ENCODE data around the gene ARHGEF17.

Gene ARHGEF17

DNA sequence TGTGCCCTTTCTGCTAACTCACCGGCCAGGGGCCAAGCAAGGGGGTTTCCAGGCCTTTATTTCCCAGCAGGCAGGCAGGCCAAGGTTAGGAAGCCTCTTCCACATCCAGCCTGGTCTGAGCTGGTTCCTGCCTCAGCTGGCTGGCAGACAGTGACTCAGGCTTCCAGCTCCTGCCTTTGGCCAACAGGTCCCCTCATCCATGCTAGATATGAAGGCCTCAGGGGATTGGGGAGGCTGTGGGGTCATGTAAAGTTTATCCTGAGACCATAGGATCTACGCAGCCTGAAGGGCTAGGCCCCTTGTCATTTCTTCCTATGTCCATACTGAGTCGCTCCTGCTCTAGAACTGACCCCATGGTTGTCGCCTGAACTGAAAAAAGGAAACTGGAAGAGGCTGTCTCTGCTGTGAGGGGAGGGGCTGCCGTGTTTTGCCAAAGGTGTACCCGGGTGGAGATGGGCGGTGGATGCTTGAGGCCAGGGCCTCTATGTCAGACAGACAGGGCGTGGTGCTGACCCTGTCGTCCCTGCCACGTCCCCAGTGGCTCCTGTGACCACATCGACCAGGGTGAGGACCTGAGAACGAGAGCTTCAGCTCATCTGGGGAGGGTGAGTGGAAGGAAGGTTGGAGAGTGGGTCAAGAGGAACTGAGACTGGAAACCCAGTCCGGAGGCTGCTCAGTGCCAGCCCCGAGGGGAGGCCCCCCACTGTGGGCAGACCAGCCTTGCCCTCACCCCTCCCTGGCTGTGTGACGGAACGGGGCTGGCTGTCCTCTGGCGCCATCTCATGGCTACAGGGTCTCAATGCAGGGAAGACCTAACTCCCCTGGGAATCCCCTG lies 19.0 kb upstream of the ARHGEF17 start (continued):
- no peak for TF ChIP-seq ZNF555 (tag by site-specific recombination; conservative IDR thresholded peaks at IDR 0.05)
- TF ChIP-seq ZNF510 (tag by site-specific recombination; IDR thresholded peaks at IDR 0.05; ENCODE audit: insufficient replicate concordance), result no peak
- TF ChIP-seq MZF1 (tag by site-specific recombination; IDR thresholded peaks at IDR 0.05; ENCODE audit: borderline replicate concordance), result no peak
- TF ChIP-seq ZSCAN23 (tag by site-specific recombination; IDR thresholded peaks at IDR 0.05), result no peak
- no peak for TF ChIP-seq ZNF623 (tag by site-specific recombination; IDR thresholded peaks at IDR 0.05)
- TF ChIP-seq KLF7 (tag by site-specific recombination; IDR thresholded peaks at IDR 0.05; ENCODE audit: borderline replicate concordance), result 0 out of 2 replicates have a peak, but pooled peaks have one; percentile 39
- peak; percentile 83 for TF ChIP-seq ZNF777 (tag by site-specific recombination; IDR thresholded peaks at IDR 0.05; ENCODE audit: borderline replicate concordance)
- TF ChIP-seq, protein P1, sequence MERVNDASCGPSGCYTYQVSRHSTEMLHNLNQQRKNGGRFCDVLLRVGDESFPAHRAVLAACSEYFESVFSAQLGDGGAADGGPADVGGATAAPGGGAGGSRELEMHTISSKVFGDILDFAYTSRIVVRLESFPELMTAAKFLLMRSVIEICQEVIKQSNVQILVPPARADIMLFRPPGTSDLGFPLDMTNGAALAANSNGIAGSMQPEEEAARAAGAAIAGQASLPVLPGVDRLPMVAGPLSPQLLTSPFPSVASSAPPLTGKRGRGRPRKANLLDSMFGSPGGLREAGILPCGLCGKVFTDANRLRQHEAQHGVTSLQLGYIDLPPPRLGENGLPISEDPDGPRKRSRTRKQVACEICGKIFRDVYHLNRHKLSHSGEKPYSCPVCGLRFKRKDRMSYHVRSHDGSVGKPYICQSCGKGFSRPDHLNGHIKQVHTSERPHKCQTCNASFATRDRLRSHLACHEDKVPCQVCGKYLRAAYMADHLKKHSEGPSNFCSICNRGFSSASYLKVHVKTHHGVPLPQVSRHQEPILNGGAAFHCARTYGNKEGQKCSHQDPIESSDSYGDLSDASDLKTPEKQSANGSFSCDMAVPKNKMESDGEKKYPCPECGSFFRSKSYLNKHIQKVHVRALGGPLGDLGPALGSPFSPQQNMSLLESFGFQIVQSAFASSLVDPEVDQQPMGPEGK (tag by site-specific recombination; IDR thresholded peaks at IDR 0.05), result peak; percentile 57
- 0 out of 2 replicates have a peak, but pooled peaks have one; percentile 8 for TF ChIP-seq ZNF768 (tag by site-specific recombination; IDR thresholded peaks at IDR 0.05)

- ChIA-PET CTCF (interaction anchor here (0.5 to 5.6 kb wide), 20 partner anchors 10 to 571 kb away, joined by 3 to 51 read pairs (median 5); partner anchors contain the start of genes ARHGEF17, P2RY6 and STARD10), POLR2A (interaction anchor here (1.5 kb wide), 1 partner anchor 17 kb away, joined by 4 read pairs; the partner anchor contains the start of gene ARHGEF17)
- Histone ChIP-seq H3K36me3 (ENCODE audit: control insufficient read depth in 2 of 2, insufficient read depth in 1 of 2, low read length in 2 of 2) (no peaks in the 10 kb centered on the region), H3K9me3 (ENCODE audit: control insufficient read depth, insufficient read depth, low read depth, low read length) (no peaks in the 10 kb centered on the region), H3K27ac (ENCODE audit: extremely low read depth, low read depth, low read length) (no peak overlapping the region), H3K4me3 (ENCODE audit: low read depth, low read length) (no peak overlapping the region), H3K4me1 (ENCODE audit: control insufficient read depth, insufficient read depth, low read length) (no peaks in the 10 kb centered on the region)
- TF ChIP-seq GLIS2 (tag by site-specific recombination; IDR thresholded peaks at IDR 0.05), result no peak
- TF ChIP-seq ZNF155 (tag by site-specific recombination; IDR thresholded peaks at IDR 0.05), result no peak
- no peak for TF ChIP-seq REPIN1 (tag by site-specific recombination; IDR thresholded peaks at IDR 0.05; ENCODE audit: low read depth)
- TF ChIP-seq ZNF785 (tag by site-specific recombination; IDR thresholded peaks at IDR 0.05), result no peak
- TF ChIP-seq ZNF391 (tag by site-specific recombination; IDR thresholded peaks at IDR 0.05; ENCODE audit: borderline replicate concordance, low read depth), result no peak
Measured at GRCh38 chr11:73290536-73290935, 17.5 kb upstream of the ARHGEF17 start.

GRCh38 chr11:73291196-73291595 lies 16.9 kb upstream of the ARHGEF17 start:
- no peaks in the 10 kb centered on the region for H3K4me1 ChIP-seq (ENCODE audit: control insufficient read depth, insufficient read depth, low read length)
- H3K27ac ChIP-seq (ENCODE audit: extremely low read depth, low read depth, low read length), result no peak overlapping the region
- no peak for TF ChIP-seq BCL11B (tag by site-specific recombination; IDR thresholded peaks at IDR 0.05; ENCODE audit: low read depth)
- TF ChIP-seq TCF7L2 (IDR thresholded peaks at IDR 0.05; ENCODE audit: borderline replicate concordance, low read depth, low read length), result no peak
- TF ChIP-seq ZNF114 (tag by site-specific recombination; IDR thresholded peaks at IDR 0.05), result no peak
- no peak for TF ChIP-seq ZNF529 (tag by site-specific recombination; IDR thresholded peaks at IDR 0.05; ENCODE audit: insufficient replicate concordance)
- TF ChIP-seq ZNF175 (tag by site-specific recombination; IDR thresholded peaks at IDR 0.05), result no peak
- no peak for TF ChIP-seq WT1 (tag by site-specific recombination; IDR thresholded peaks at IDR 0.05)
- no peak for TF ChIP-seq ZNF626 (tag by site-specific recombination; IDR thresholded peaks at IDR 0.05)
- no peak for TF ChIP-seq ZNF292 (tag by site-specific recombination; IDR thresholded peaks at IDR 0.05; ENCODE audit: borderline replicate concordance, low read depth)
- no peak for TF ChIP-seq OVOL3 (tag by site-specific recombination; IDR thresholded peaks at IDR 0.05)
- TF ChIP-seq KLF16 (tag by site-specific recombination; IDR thresholded peaks at IDR 0.05), result no peak
- TF ChIP-seq ZNF10 (tag by site-specific recombination; IDR thresholded peaks at IDR 0.05), result no peak
- no peak for TF ChIP-seq ZNF354C (tag by site-specific recombination; IDR thresholded peaks at IDR 0.05; ENCODE audit: borderline replicate concordance, low read depth)
- TF ChIP-seq, protein P2, sequence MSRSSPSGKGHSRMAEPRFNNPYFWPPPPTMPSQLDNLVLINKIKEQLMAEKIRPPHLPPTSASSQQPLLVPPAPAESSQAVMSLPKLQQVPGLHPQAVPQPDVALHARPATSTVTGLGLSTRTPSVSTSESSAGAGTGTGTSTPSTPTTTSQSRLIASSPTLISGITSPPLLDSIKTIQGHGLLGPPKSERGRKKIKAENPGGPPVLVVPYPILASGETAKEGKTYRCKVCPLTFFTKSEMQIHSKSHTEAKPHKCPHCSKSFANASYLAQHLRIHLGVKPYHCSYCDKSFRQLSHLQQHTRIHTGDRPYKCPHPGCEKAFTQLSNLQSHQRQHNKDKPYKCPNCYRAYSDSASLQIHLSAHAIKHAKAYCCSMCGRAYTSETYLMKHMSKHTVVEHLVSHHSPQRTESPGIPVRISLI (tag by site-specific recombination; IDR thresholded peaks at IDR 0.05), result no peak
- no peak for TF ChIP-seq ZBTB21 (tag by site-specific recombination; IDR thresholded peaks at IDR 0.05)
- no peak for TF ChIP-seq ZNF560 (tag by site-specific recombination; IDR thresholded peaks at IDR 0.05; ENCODE audit: borderline replicate concordance)
- no peak for TF ChIP-seq ZNF585B (tag by site-specific recombination; IDR thresholded peaks at IDR 0.05)
- ChIA-PET CTCF (interaction anchor here (0.6 to 5.6 kb wide), 14 partner anchors 9 to 566 kb away, joined by 3 to 51 read pairs (median 4); partner anchors contain the start of genes ARHGEF17 and P2RY6), POLR2A (interaction anchor here (0.6 kb wide), 1 partner anchor 16 kb away, joined by 3 read pairs; no protein-coding TSS in a partner anchor)
- no peaks in the 10 kb centered on the region for H3K9me3 ChIP-seq (ENCODE audit: control insufficient read depth, insufficient read depth, low read depth, low read length)
- H3K36me3 ChIP-seq (ENCODE audit: control insufficient read depth in 2 of 2, insufficient read depth in 1 of 2, low read length in 2 of 2), result no peaks in the 10 kb centered on the region
- H3K4me3 ChIP-seq (ENCODE audit: low read depth, low read length), result no peak overlapping the region
